Gastrocnemius medialis (tissue), 4 donors: ENCODE data around the gene CACYBP. TPM values are rescaled to one million over a fixed set of nuclear protein-coding genes. Genes with fewer than 3 reads are reported as not detected.

ENCODE experiments used
- ATAC-seq, 2 donors: fragments of 150-250 bp; one replicate each; pipeline ENCODE4 v1.9.1; 2016
- DNase-seq, 2 donors: peaks; one replicate each; pipeline ENCODE4 v3.0.0-alpha.2; 2019
- H3K27ac ChIP-seq, 4 donors: fragments of 200-600 bp; sonication (generic); 1 replicate in 1 of 4; 2 replicates in 3 of 4; pipeline ENCODE4 v1.5.1; 2016 to 2018; ENCODE audit warnings: mild to moderate bottlenecking in 2 of 4, moderate library complexity in 1 of 4
- H3K27me3 ChIP-seq, 3 donors: fragments of 200-600 bp; sonication (generic) in 2 of 3; 1 replicate in 1 of 3; 2 replicates in 2 of 3; pipeline versions ENCODE4 v1.5.1 to v1.6.0; 2016 to 2019; ENCODE audit warnings: mild to moderate bottlenecking in 1 of 3, moderate library complexity in 1 of 3
- H3K36me3 ChIP-seq, 2 donors: fragments of 200-600 bp; sonication (generic) in 1 of 2; one replicate each; pipeline ENCODE4 v1.5.1; 2017 to 2018
- H3K4me1 ChIP-seq, 2 donors: fragments of 200-600 bp; sonication (generic) in 1 of 2; one replicate each; pipeline ENCODE4 v1.5.1; 2016 to 2017; ENCODE audit warnings: mild to moderate bottlenecking in 2 of 2
- H3K4me3 ChIP-seq, 4 donors: fragments of 200-600 bp; sonication (generic) in 3 of 4; 1 replicate in 1 of 4; 2 replicates in 3 of 4; pipeline ENCODE4 v1.5.1; 2016 to 2019; ENCODE audit warnings: mild to moderate bottlenecking in 2 of 4
- H3K9me3 ChIP-seq, 3 donors: fragments of 200-600 bp; sonication (generic) in 2 of 3; 1 replicate in 1 of 3; 2 replicates in 2 of 3; pipeline ENCODE4 v1.5.1; 2016 to 2019
- POLR2A ChIP-seq, 2 donors: fragments of 450-650 bp; IDR thresholded peaks; one replicate each; pipeline ENCODE4 v1.6.1; 2017; ENCODE audit warnings: antibody characterized with exemption in 2 of 2, mild to moderate bottlenecking in 2 of 2, moderate library complexity in 2 of 2
- in situ Hi-C, 4 donors: fragments of 200-750 bp; cut with MboI; loops; one replicate each; pipeline versions ENCODE4 v1.15.0 to v1.8.0; 2017; ENCODE audit warnings: low sequenced_read_pairs in 4 of 4
- intact Hi-C: fragments of 100-400 bp; cut with DNase I; formaldehyde crosslinking; loops from one replicate; pipeline ENCODE4 v1.15.1; 2023; ENCODE audit warnings: low total_unique reads
- total RNA-seq, 4 donors: library from RNA; depleted of rRNA; stranded (reverse); fragments of >200 nt; gene quantifications; one replicate each; pipeline versions ENCODE4 v1.1.0 to v1.2.3, GENCODE V29; 2016
- TF ChIP-seq, protein P1 (sequence below), 5 experiments: fragments of 450-650 bp in 3 of 5; fragments of 200-600 bp in 2 of 5; sonication (generic) in 2 of 5; IDR thresholded peaks in 4 of 5; conservative IDR thresholded peaks in 1 of 5; 1 replicate in 4 of 5; 2 replicates in 1 of 5; pipeline ENCODE4 v1.5.1; 2016 to 2019; ENCODE audit warnings: antibody characterized with exemption in 5 of 5, mild to moderate bottlenecking in 3 of 5, moderate library complexity in 3 of 5

The CACYBP gene
- total RNA-seq, 4 donors from 2014 or later = 32.9 to 99.6 (median 73.7) TPM

- H3K27me3 ChIP-seq = no peaks in the 10 kb centered on the region
- intact Hi-C loops (no loop called here), in situ Hi-C loops (no loop called here)
- H3K36me3 ChIP-seq = no peaks in the 10 kb centered on the region
- H3K4me3 ChIP-seq = no peak overlapping the region
- no peak for DNase-seq
- no peak overlapping the region for H3K27ac ChIP-seq
- no peaks in the 10 kb centered on the region for H3K4me1 ChIP-seq
- no peaks in the 10 kb centered on the region for H3K9me3 ChIP-seq
- no peak for ATAC-seq
- TF ChIP-seq POLR2A (IDR thresholded peaks at IDR 0.05) = no peak
- TF ChIP-seq, protein P1, sequence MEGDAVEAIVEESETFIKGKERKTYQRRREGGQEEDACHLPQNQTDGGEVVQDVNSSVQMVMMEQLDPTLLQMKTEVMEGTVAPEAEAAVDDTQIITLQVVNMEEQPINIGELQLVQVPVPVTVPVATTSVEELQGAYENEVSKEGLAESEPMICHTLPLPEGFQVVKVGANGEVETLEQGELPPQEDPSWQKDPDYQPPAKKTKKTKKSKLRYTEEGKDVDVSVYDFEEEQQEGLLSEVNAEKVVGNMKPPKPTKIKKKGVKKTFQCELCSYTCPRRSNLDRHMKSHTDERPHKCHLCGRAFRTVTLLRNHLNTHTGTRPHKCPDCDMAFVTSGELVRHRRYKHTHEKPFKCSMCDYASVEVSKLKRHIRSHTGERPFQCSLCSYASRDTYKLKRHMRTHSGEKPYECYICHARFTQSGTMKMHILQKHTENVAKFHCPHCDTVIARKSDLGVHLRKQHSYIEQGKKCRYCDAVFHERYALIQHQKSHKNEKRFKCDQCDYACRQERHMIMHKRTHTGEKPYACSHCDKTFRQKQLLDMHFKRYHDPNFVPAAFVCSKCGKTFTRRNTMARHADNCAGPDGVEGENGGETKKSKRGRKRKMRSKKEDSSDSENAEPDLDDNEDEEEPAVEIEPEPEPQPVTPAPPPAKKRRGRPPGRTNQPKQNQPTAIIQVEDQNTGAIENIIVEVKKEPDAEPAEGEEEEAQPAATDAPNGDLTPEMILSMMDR (IDR thresholded peaks at IDR 0.05 in 4 of 5, conservative IDR thresholded peaks at IDR 0.05 in 1 of 5) = no peak
Observed at GRCh38 chr1:174956086-174956485, 43.7 kb upstream of the CACYBP start.

DNA sequence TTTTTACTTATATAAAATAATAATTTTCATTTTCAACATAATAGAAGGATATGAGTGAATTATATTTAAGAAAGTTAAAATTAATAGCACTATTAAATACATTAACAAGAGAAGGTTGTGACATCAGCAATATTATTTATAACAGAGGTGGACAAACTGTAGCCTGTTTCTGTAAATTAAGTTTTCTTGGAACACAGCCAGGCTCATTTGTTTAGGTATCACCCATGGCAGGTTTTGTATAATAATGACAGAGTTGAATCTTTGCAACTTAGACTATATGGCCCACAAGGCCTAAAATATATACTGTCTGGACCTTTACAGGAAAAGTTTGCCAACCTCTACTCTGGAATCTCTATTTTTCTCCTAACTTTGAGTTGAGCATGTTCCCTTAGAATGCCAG lies 42.8 kb upstream of the CACYBP start:
- no peak for ATAC-seq
- H3K4me3 ChIP-seq = no peak overlapping the region
- H3K4me1 ChIP-seq = no peaks in the 10 kb centered on the region
- no peaks in the 10 kb centered on the region for H3K36me3 ChIP-seq
- intact Hi-C loops = no loop called here
- in situ Hi-C loops = no loop called here
- TF ChIP-seq POLR2A (IDR thresholded peaks at IDR 0.05) = no peak
- TF ChIP-seq, protein P1 (IDR thresholded peaks at IDR 0.05 in 4 of 5, conservative IDR thresholded peaks at IDR 0.05 in 1 of 5) = no peak
- no peak overlapping the region for H3K27ac ChIP-seq
- no peaks in the 10 kb centered on the region for H3K9me3 ChIP-seq
- DNase-seq = no peak
- H3K27me3 ChIP-seq = no peaks in the 10 kb centered on the region

- Histone ChIP-seq H3K27me3 (no peaks in the 10 kb centered on the region), H3K36me3 (no peaks in the 10 kb centered on the region), H3K4me1 (no peaks in the 10 kb centered on the region), H3K9me3 (no peaks in the 10 kb centered on the region), H3K4me3 (no peak overlapping the region), H3K27ac (no peak overlapping the region)
- ATAC-seq = no peak
- in situ Hi-C loops = no loop called here
- TF ChIP-seq, protein P1 (IDR thresholded peaks at IDR 0.05 in 4 of 5, conservative IDR thresholded peaks at IDR 0.05 in 1 of 5) = no peak
- TF ChIP-seq POLR2A (IDR thresholded peaks at IDR 0.05) = no peak
- DNase-seq = no peak
- intact Hi-C loops = no loop called here
Observed at GRCh38 chr1:174957829-174958228, 41.9 kb upstream of the CACYBP start.

- Histone ChIP-seq H3K9me3 (no peaks in the 10 kb centered on the region), H3K36me3 (no peaks in the 10 kb centered on the region), H3K27ac (no peak overlapping the region), H3K4me3 (no peak overlapping the region), H3K4me1 (peaks cover 4 to 5% of the 10 kb centered on the region in 2 donors), H3K27me3 (no peaks in the 10 kb centered on the region)
- TF ChIP-seq POLR2A (IDR thresholded peaks at IDR 0.05) = no peak
- DNase-seq (no peak), ATAC-seq (no peak)
- intact Hi-C loops = no loop called here
- in situ Hi-C loops = no loop called here
Observed at GRCh38 chr1:174958396-174958795, 41.4 kb upstream of the CACYBP start.

GRCh38 chr1:174960362-174960761 lies 39.4 kb upstream of the CACYBP start:
- Histone ChIP-seq H3K9me3 (no peaks in the 10 kb centered on the region), H3K4me1 (peaks cover 21 to 23% of the 10 kb centered on the region in 2 donors), H3K4me3 (no peak overlapping the region), H3K27me3 (no peaks in the 10 kb centered on the region), H3K27ac (no peak overlapping the region), H3K36me3 (no peaks in the 10 kb centered on the region)
- in situ Hi-C loops (no loop called here), intact Hi-C loops (no loop called here)
- no peak for DNase-seq
- no peak for ATAC-seq
- TF ChIP-seq POLR2A (IDR thresholded peaks at IDR 0.05) = no peak
- TF ChIP-seq, protein P1 (IDR thresholded peaks at IDR 0.05 in 4 of 5, conservative IDR thresholded peaks at IDR 0.05 in 1 of 5) = no peak
